ENCODE data around the gene HEPACAM.

The HEPACAM gene

GRCh38 chr11:124882339-124883071 lies 53.3 kb downstream of the HEPACAM start:
- no peak for TF ChIP-seq CTCF (IDR thresholded peaks at IDR 0.05; ENCODE audit: extremely low read depth, missing control alignments)
- DNase-seq (ENCODE audit: low spot score), result no peak

GRCh38 chr11:124880958-124881357 lies 54.9 kb downstream of the HEPACAM start:
- no peak for DNase-seq (ENCODE audit: low spot score)
- no peak for TF ChIP-seq CTCF (IDR thresholded peaks at IDR 0.05; ENCODE audit: extremely low read depth, missing control alignments)

GRCh38 chr11:124880290-124880611 lies 55.6 kb downstream of the HEPACAM start:
- no peak for TF ChIP-seq CTCF (IDR thresholded peaks at IDR 0.05; ENCODE audit: extremely low read depth, missing control alignments)
- no peak for DNase-seq (ENCODE audit: low spot score)

- DNase-seq (ENCODE audit: low spot score), result no peak
- no peak for TF ChIP-seq CTCF (IDR thresholded peaks at IDR 0.05; ENCODE audit: extremely low read depth, missing control alignments)
Observed at GRCh38 chr11:124879493-124880289, 56.2 kb downstream of the HEPACAM start.

- no peak for TF ChIP-seq CTCF (IDR thresholded peaks at IDR 0.05; ENCODE audit: extremely low read depth, missing control alignments)
- no peak for DNase-seq (ENCODE audit: low spot score)
Observed at GRCh38 chr11:124878759-124879492, 56.9 kb downstream of the HEPACAM start.

- no peak for DNase-seq (ENCODE audit: low spot score)
- no peak for TF ChIP-seq CTCF (IDR thresholded peaks at IDR 0.05; ENCODE audit: extremely low read depth, missing control alignments)
Observed at GRCh38 chr11:124877910-124878758, 57.7 kb downstream of the HEPACAM start.

Measured in GM20000 (cell line).